GM12891 (cell line): Measurements from ENCODE around the gene ZNF740.

Experiments used
- PAX5 ChIP-seq: IDR thresholded peaks from 2 replicates; pipeline ENCODE4 v1.6.1; 2011; ENCODE audit warnings: low read length, moderate library complexity, mild to moderate bottlenecking; ENCODE audit not compliant: insufficient read depth, severe bottlenecking
- POLR2A ChIP-seq: IDR thresholded peaks from 2 replicates; pipeline ENCODE4 v1.6.1; 2011; ENCODE audit warnings: low read depth, low read length, control low read depth
- POLR2AphosphoS5 ChIP-seq: IDR thresholded peaks from 2 replicates; pipeline ENCODE4 v1.6.1; 2011; ENCODE audit warnings: low read depth, low read length, control low read depth
- POU2F2 ChIP-seq: IDR thresholded peaks from 2 replicates; pipeline ENCODE4 v1.6.1; 2011; ENCODE audit warnings: low read depth, mild to moderate bottlenecking, control low read depth, low read length, moderate library complexity
- SPI1 ChIP-seq: IDR thresholded peaks from 2 replicates; pipeline ENCODE4 v1.6.1; 2011; ENCODE audit warnings: low read depth, low read length, control low read depth
- TAF1 ChIP-seq: IDR thresholded peaks from 2 replicates; pipeline ENCODE4 v1.6.1; 2011; ENCODE audit warnings: low read depth, low read length, control low read depth

DNA sequence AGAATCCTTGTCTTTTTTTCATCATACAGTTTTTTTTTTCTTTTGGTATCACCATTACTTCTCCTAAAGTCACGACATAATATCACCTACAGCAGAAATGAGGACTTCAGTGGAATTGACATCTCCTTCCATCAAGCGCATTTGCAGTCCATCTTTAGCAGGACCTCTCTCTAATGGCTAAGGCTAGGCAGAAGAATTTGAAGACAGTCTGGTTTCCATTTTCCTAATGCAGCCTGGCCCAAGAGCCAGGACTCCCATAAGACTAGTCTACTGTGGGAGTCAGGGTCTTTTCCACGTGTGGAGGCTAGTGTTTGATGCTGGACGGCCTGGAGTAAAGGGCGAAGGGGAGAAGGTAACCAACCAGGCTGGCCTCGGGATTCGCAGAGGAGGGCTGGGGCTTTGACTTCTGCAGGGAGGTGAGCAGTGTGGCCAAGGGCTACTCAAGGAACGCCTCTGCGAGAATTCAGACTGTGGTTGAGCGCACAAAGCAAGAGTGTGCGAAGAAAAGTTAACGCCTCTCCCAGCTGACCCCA, 769 bp upstream of the ZNF740 start:
- no peak for TF ChIP-seq POLR2A
- TF ChIP-seq POLR2AphosphoS5, result no peak
- TF ChIP-seq POU2F2, result no peak
- no peak for TF ChIP-seq SPI1
- no peak for TF ChIP-seq TAF1
- TF ChIP-seq PAX5, result no peak
